Metanephros (tissue), 2 donors: ENCODE measurements around the gene CCL18. TPM values are rescaled to one million over a fixed set of nuclear protein-coding genes. Genes with fewer than 3 reads are reported as not detected.

Experiments
- small RNA-seq: library from RNA; depleted of rRNA; stranded (forward); fragments of <200 nt; gene quantifications from one replicate; pipeline ENCODE3, GENCODE V24; 2014; ENCODE audit warnings: low replicate concordance
- total RNA-seq: library from RNA; depleted of rRNA; stranded (reverse); fragments of >200 nt; gene quantifications from one replicate; pipeline ENCODE4 v1.2.3, GENCODE V29; 2014

Gene CCL18
- not detected for total RNA-seq

GRCh38 chr17:36063786-36064541, at the start of gene CCL18:
CCL18 (plus strand) TSS chr17:36064272; CDS start chr17:36064343, 71 bp downstream.

GRCh38 chr17:36017799-36018198, 46.3 kb upstream of the CCL18 start, which contains the start of gene CCL23:
CCL23 (minus strand) TSS chr17:36017972; CDS start chr17:36017897, 75 bp downstream.

GRCh38 chr17:36089888-36090836, 26.1 kb downstream of the CCL18 start, which contains the start of gene CCL3:
CCL3 (minus strand) TSS chr17:36090143; CDS start chr17:36090058, 85 bp downstream.

GRCh38 chr17:36103401-36103975, 39.4 kb downstream of the CCL18 start, which contains the start of gene CCL4:
CCL4 (plus strand) TSS chr17:36103827; CDS start chr17:36103906, 79 bp downstream.

Small RNA genes lying within 50 kb of the gene (small RNA-seq; reads per million reads assigned to genes)
- not detected for gene RN7SL301P

Other genes with a start within 250 kb of the CCL18 start
- not detected for gene HEATR9, start 195.4 kb upstream of the CCL18 start, total RNA-seq
- gene CCL5, start 183.9 kb upstream of the CCL18 start, total RNA-seq, result 2.2 TPM
- 0.93 TPM for gene RDM1, start 133.5 kb upstream of the CCL18 start, total RNA-seq
- not detected for gene LYZL6, start 120.6 kb upstream of the CCL18 start, total RNA-seq
- gene CCL16, start 82.8 kb upstream of the CCL18 start, total RNA-seq, result not detected
- 6.8 TPM for gene CCL14, start 77.5 kb upstream of the CCL18 start, total RNA-seq
- 1.2 TPM for gene CCL15, start 62.7 kb upstream of the CCL18 start, total RNA-seq
- gene CCL23, start 46.3 kb upstream of the CCL18 start, total RNA-seq, result 0.35 TPM
- gene CCL3, start 25.9 kb downstream of the CCL18 start, total RNA-seq, result 5.2 TPM
- 6.0 TPM for gene CCL4, start 39.6 kb downstream of the CCL18 start, total RNA-seq
- gene TBC1D3B, start 112.4 kb downstream of the CCL18 start, total RNA-seq, result 4.0 TPM
- gene CCL3L1, start 132.5 kb downstream of the CCL18 start, total RNA-seq, result 1.9 TPM
- gene CCL4L2, start 146.8 kb downstream of the CCL18 start, total RNA-seq, result 9.3 TPM
- gene TBC1D3I, start 200.3 kb downstream of the CCL18 start, total RNA-seq, result 1.5 TPM